ENCODE data around the gene CAB39L. TPM values are rescaled to one million over a fixed set of nuclear protein-coding genes. Genes with fewer than 3 reads are reported as not detected.
"Not testable (repeated sequence)": the region's sequence is repeated elsewhere in the genome, so short reads cannot be mapped to it uniquely, and the experiment has no call there.

CAB39L gene
- total RNA-seq, 1 donor from 2014 or later, result 10.7 TPM

DNA sequence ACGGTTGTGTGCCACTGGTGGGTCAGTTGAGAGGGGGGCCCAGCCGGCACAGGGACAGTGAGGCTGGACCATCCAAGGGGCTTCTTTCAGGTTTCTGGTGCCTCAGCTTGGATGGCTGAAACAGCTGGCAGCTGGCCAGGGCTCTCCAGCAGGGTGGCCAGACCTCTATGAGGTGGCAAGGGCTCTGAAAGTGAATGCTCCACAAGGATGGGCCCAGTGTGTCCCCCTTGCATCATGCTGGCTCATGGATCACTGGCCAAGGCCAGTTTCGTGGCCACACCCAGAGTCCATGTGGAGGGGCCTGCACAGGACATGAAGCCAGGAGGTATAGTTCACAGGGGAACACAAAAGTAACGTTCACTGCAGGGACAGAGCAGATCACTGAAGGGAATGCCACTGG, 146.5 kb downstream of the CAB39L start:
- DNase-seq (ENCODE audit: low read depth, low spot score), result no peak
- H3K36me3 Mint-ChIP-seq (ENCODE audit: low read depth), result peaks cover 2% of the 10 kb centered on the region
- no peaks in the 10 kb centered on the region for H3K9me3 Mint-ChIP-seq
- TF ChIP-seq, protein P1, sequence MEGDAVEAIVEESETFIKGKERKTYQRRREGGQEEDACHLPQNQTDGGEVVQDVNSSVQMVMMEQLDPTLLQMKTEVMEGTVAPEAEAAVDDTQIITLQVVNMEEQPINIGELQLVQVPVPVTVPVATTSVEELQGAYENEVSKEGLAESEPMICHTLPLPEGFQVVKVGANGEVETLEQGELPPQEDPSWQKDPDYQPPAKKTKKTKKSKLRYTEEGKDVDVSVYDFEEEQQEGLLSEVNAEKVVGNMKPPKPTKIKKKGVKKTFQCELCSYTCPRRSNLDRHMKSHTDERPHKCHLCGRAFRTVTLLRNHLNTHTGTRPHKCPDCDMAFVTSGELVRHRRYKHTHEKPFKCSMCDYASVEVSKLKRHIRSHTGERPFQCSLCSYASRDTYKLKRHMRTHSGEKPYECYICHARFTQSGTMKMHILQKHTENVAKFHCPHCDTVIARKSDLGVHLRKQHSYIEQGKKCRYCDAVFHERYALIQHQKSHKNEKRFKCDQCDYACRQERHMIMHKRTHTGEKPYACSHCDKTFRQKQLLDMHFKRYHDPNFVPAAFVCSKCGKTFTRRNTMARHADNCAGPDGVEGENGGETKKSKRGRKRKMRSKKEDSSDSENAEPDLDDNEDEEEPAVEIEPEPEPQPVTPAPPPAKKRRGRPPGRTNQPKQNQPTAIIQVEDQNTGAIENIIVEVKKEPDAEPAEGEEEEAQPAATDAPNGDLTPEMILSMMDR (conservative IDR thresholded peaks at IDR 0.05), result no peak
- no peaks in the 10 kb centered on the region for H3K27me3 Mint-ChIP-seq (ENCODE audit: low read depth)
- H3K4me3 Mint-ChIP-seq, result no peak overlapping the region
- no peak overlapping the region for H3K27ac Mint-ChIP-seq (ENCODE audit: unreplicated experiment)
- peaks cover 35% of the 10 kb centered on the region for H3K4me1 Mint-ChIP-seq

DNA sequence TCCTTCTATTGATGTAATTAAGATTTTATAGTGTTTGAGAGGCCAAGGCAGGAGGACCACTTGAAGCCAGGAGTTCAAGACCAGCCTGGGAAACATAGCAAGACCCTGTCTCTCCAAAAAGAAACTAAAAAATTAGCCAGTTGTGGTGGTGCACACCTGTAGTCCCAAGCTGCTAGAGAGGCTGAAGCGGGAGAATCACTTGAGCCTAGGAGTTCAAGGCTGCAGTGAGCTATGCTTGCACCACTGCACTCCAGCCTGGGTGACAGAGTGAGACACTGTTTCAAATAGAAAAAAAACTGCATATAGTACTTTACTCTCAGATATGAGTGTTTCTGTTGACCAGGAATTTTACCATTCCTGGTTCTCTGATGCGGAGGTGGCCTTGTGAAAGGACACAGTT, 147.2 kb downstream of the CAB39L start:
- Mint-ChIP-seq H3K27me3 (ENCODE audit: low read depth) (no peaks in the 10 kb centered on the region), H3K27ac (ENCODE audit: unreplicated experiment) (no peak overlapping the region)

DNA sequence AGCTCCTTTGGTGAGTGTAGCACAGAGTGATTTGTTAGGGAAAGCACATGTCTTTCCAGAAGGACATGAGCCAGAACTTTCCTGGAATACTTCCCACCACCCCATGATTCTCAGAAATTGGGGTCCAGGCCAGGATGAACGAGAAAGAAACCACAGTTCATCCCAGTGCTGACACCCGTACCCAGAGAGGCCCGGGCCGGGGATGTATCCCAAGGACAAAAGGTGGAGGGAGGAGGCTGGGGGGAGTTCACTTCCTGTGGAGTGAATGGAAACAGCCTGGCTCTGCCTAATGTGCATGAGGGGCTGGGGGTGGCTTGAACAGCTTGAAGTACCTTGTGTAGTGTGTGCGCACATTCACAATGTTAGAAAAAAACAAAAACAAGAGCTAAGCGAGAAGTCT, 148.6 kb downstream of the CAB39L start:
- H3K4me3 Mint-ChIP-seq, result no peak overlapping the region
- no peak for DNase-seq (ENCODE audit: low read depth, low spot score)
- H3K4me1 Mint-ChIP-seq, result peaks cover 29% of the 10 kb centered on the region
- TF ChIP-seq, protein P1 (conservative IDR thresholded peaks at IDR 0.05), result no peak
- H3K36me3 Mint-ChIP-seq (ENCODE audit: low read depth), result peaks cover 2% of the 10 kb centered on the region
- peak overlapping the region; percentile 53 for H3K27ac Mint-ChIP-seq (ENCODE audit: unreplicated experiment)
- H3K9me3 Mint-ChIP-seq, result no peaks in the 10 kb centered on the region
- no peaks in the 10 kb centered on the region for H3K27me3 Mint-ChIP-seq (ENCODE audit: low read depth)

More for the DNA sequence above, 147.2 kb downstream of the CAB39L start:
- H3K36me3 Mint-ChIP-seq (ENCODE audit: low read depth), result peaks cover 2% of the 10 kb centered on the region
- DNase-seq (ENCODE audit: low read depth, low spot score), result no peak
- peaks cover 35% of the 10 kb centered on the region for H3K4me1 Mint-ChIP-seq
- TF ChIP-seq, protein P1 (conservative IDR thresholded peaks at IDR 0.05), result no peak
- no peaks in the 10 kb centered on the region for H3K9me3 Mint-ChIP-seq
- H3K4me3 Mint-ChIP-seq, result no peak overlapping the region

DNA sequence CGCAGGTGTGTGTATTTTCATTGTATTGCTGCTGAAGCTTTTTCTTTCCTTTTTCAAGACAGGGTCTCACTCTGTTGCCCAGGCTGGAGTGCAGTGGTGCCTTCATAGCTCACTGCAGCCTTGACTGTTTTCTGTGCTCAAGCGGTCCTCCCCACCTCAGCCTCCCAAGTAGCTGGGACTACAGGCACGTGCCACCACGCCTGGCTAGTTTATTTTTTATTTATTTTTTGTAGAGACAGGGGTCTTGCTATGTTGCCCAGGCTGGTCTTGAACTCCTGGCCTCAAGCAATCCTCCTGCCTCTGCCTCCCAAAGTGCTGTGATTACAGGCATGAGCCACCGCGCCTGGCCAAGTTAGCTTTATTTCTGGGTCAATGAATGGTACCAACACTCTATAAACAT, 149.1 kb downstream of the CAB39L start:
- not testable (repeated sequence) for H3K27ac Mint-ChIP-seq (ENCODE audit: unreplicated experiment); H3K27me3 Mint-ChIP-seq (ENCODE audit: low read depth)

DNA sequence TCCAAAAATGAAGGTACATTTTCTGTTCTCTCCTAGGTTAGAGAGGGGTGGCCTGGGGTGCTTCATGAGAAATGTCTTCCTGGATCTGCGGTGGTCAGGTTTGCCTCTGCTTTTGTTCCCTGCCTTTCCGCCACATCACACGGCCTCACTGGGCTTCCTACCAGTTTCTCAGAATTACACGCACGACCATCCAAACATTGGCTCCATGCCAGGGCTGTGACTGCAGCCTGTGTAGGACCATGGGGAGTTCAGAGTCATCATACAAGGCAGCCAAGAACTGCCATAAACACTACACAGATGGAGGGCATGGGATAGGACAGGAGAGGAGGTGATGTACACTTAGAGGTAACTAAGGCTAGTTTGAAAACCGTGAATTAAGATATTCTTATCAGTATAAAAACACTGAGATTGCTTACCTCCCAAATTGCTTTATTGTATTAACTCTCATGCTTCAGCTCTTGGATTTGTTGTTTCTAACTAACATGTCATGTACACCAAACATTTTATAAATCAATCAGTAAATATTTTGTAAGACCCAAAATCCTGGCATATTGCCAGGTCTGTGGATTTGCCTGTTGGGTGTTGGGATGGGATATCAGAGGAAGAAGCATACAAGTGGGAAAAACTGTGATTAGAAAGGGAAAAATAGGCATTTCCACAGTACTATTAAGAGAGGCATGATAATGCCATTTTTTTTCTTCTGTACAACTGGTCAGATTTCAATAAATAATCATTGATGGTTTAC, 150.9 kb downstream of the CAB39L start:
- Mint-ChIP-seq H3K4me1 (peaks cover 8% of the 10 kb centered on the region), H3K9me3 (no peaks in the 10 kb centered on the region), H3K27ac (ENCODE audit: unreplicated experiment) (no peak overlapping the region), H3K36me3 (ENCODE audit: low read depth) (peaks cover 2% of the 10 kb centered on the region), H3K27me3 (ENCODE audit: low read depth) (no peaks in the 10 kb centered on the region), H3K4me3 (no peak overlapping the region)
- DNase-seq (ENCODE audit: low read depth, low spot score), result no peak
- TF ChIP-seq, protein P1 (conservative IDR thresholded peaks at IDR 0.05), result no peak

More for the DNA sequence above, 149.1 kb downstream of the CAB39L start:
- not testable (repeated sequence) for DNase-seq (ENCODE audit: low read depth, low spot score); H3K9me3 Mint-ChIP-seq; H3K4me3 Mint-ChIP-seq; H3K36me3 Mint-ChIP-seq (ENCODE audit: low read depth)
- H3K4me1 Mint-ChIP-seq, result peaks cover 25% of the 10 kb centered on the region

DNA sequence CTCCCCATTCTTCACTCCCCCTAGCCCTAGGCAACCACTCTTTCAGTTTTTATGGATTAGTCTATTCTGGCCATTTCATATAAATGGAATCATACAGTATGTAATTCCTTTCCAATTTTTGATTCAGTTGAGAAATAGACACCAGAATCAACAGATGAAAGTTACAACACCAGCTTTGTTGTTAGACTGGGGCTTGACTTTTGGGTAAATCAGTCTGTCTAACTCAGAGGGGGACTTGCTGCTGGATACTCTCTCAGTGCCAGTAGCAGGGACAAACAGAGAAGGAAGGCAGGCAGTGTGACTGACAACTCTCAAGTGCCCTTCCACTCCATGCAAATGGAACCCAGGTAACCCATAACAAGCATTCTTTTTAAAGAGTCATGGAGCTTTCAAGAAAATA, 155.4 kb downstream of the CAB39L start:
- no peak for DNase-seq (ENCODE audit: low read depth, low spot score)
- no peaks in the 10 kb centered on the region for H3K36me3 Mint-ChIP-seq (ENCODE audit: low read depth)
- no peak overlapping the region for H3K4me3 Mint-ChIP-seq
- no peaks in the 10 kb centered on the region for H3K27me3 Mint-ChIP-seq (ENCODE audit: low read depth)
- no peaks in the 10 kb centered on the region for H3K9me3 Mint-ChIP-seq
- H3K4me1 Mint-ChIP-seq, result no peaks in the 10 kb centered on the region
- H3K27ac Mint-ChIP-seq (ENCODE audit: unreplicated experiment), result no peak overlapping the region
- TF ChIP-seq, protein P1 (conservative IDR thresholded peaks at IDR 0.05), result no peak

All from neural crest cell (in vitro differentiated cells).